HUES64 (cell line): ENCODE data around the gene AAMP. TPM values are rescaled to one million over a fixed set of nuclear protein-coding genes. Genes with fewer than 3 reads are reported as not detected.
A peak's percentile ranks its signal among the peaks of the same experiment; 100 is the strongest.
"Not testable (repeated sequence)": the region's sequence is repeated elsewhere in the genome, so short reads cannot be mapped to it uniquely, and the experiment has no call there.

Experiments used
- H3K27ac ChIP-seq: 2 replicates; pipeline ENCODE4 v1.7.0; 2013; ENCODE audit warnings: low read depth, low read length, inconsistent platforms
- H3K27me3 ChIP-seq: 2 replicates; pipeline ENCODE4 v1.6.1; 2013; ENCODE audit warnings: mild to moderate bottlenecking, low read length; ENCODE audit not compliant: insufficient read depth
- H3K36me3 ChIP-seq: 2 replicates; pipeline ENCODE4 v1.6.1; 2013; ENCODE audit warnings: mild to moderate bottlenecking, low read length; ENCODE audit not compliant: insufficient read depth
- H3K4me1 ChIP-seq: 2 replicates; pipeline ENCODE4 v1.6.1; 2013; ENCODE audit warnings: mild to moderate bottlenecking, low read length, moderate library complexity; ENCODE audit not compliant: insufficient read depth
- H3K4me3 ChIP-seq: 2 replicates; pipeline ENCODE4 v1.5.1; 2013; ENCODE audit warnings: mild to moderate bottlenecking, low read length, moderate library complexity
- H3K9ac ChIP-seq: 2 replicates; pipeline ENCODE4 v1.6.1; 2013; ENCODE audit warnings: mild to moderate bottlenecking, low read depth, low read length
- H3K9me3 ChIP-seq: 2 replicates; pipeline ENCODE4 v1.6.1; 2013; ENCODE audit warnings: low read depth, low read length; ENCODE audit not compliant: insufficient read depth
- WGBS: fragments of 150-250, 120-280 bp; methylation state at CpG from one replicate; pipeline ENCODE4 v1.1.7; 2013; ENCODE audit warnings: missing lambda C conversion rate; 5-methylcytosine and 5-hydroxymethylcytosine counted together
- polyA plus RNA-seq, 2 experiments: library from polyadenylated mRNA; stranded (reverse); fragments of 50-300 nt; gene quantifications; one replicate each; pipeline ENCODE4 v1.2.3, GENCODE V29; 2013

AAMP gene, protein sequence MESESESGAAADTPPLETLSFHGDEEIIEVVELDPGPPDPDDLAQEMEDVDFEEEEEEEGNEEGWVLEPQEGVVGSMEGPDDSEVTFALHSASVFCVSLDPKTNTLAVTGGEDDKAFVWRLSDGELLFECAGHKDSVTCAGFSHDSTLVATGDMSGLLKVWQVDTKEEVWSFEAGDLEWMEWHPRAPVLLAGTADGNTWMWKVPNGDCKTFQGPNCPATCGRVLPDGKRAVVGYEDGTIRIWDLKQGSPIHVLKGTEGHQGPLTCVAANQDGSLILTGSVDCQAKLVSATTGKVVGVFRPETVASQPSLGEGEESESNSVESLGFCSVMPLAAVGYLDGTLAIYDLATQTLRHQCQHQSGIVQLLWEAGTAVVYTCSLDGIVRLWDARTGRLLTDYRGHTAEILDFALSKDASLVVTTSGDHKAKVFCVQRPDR
- polyA plus RNA-seq (2013, experiment 1 of 2) = 63.7 TPM
- polyA plus RNA-seq (2013, experiment 2 of 2) = 59.3 TPM

DNA sequence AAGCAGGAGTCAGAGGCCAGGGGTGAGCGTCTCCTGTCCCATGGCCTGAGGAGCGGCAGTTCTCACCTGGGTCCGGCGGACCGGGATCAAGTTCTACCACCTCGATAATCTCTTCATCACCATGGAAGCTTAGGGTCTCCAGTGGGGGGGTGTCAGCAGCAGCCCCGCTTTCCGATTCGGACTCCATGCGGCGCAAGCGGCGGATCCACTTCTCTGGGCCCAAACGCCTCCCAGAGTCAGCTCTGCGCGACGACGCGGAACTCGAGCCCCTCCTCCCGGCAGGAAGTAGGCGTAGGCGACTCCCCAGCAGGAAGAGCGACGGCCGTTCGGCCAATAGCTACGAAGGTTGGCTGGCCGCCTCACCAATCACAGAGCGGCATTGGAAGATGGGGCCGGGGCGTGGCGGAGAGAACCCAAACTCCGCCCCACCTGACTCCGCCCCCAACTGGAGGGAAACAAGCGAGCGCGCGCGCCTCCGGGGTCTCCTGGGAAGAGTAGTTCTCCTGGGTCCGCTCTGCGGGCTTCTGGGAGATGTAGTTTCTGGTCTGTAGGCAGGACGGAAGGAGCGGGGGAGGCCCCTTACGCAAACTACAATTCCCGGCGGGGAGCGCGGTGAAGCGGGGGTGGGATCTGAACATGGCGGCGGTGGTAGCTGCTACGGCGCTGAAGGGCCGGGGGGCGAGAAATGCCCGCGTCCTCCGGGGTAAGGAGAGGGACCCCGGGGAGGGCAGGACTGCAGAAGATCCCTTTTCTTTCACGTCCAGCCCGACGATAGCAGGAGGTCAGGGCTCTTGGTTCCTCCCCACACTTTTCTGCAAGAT, at the start of gene AAMP, which contains the start of gene PNKD:
Gene AAMP (minus strand): TSS at position 238 of the 821 bp plus-strand sequence. CDS start 51 bp downstream, at position 187.
Gene PNKD (plus strand): TSS at position 620 of the 821 bp plus-strand sequence. CDS start 17 bp downstream, at position 637.
- WGBS = under 1% methylated on average over 64 of the region's 64 CpGs
- no peaks in the 10 kb centered on the region for H3K4me1 ChIP-seq

DNA sequence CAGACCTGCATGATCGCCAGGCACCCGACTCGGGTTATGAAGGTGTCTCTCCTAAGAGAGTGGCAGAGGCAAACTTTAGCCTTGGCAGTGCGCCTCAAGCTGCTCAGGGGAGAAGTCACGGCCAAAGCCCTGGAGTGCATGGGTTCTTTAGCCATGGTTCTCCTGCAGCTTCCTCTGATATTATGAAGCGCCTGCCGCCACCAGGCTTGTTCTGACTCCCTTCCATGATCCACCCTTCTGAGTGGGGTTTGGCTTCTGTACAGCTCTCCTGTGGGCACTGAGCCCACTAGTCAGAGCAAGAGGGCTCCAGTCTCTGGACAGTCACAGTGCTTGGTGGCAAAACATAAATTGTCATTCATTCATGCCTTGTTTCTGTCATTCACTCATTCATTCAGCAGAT, 48.3 kb upstream of the AAMP start:
- no peaks in the 10 kb centered on the region for H3K9me3 ChIP-seq
- 80% methylated on average over 7 of the region's 7 CpGs for WGBS

More for the DNA sequence above, at the start of gene AAMP, which contains the start of gene PNKD:
- H3K27me3 ChIP-seq = no peaks in the 10 kb centered on the region
- H3K9me3 ChIP-seq = no peaks in the 10 kb centered on the region
- peak within 1 kb of the TSS; percentile 97 for H3K4me3 ChIP-seq
- H3K36me3 ChIP-seq = peaks cover 43% of the 10 kb centered on the region
- H3K27ac ChIP-seq = peak within 1 kb of the TSS; percentile 68; the same call in 1 of the 2 replicates
- peak within 1 kb of the TSS; percentile 85 for H3K9ac ChIP-seq

DNA sequence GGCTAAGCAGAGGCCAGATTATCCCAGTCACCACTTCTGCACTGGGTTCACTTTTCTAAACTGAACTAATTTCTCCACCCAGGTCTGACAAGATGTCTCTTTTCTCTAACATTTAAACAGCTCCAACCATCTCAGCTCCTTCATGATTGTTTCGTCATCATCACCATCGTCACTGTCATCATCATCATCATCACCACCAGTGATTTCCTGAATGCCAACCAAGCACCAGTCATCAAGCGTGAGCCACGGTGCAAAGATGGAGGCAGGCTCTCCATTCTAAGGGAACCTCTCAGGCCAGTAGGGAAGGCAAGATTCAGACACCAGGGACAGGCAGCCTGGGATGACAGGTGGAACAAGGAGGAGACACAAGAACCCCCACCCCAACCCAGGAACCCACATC, 47.9 kb upstream of the AAMP start:
- Histone ChIP-seq H3K4me3 (no peak overlapping the region), H3K4me1 (peaks cover 7% of the 10 kb centered on the region), H3K27ac (no peak overlapping the region), H3K27me3 (no peaks in the 10 kb centered on the region), H3K36me3 (no peaks in the 10 kb centered on the region), H3K9me3 (no peaks in the 10 kb centered on the region), H3K9ac (no peak overlapping the region)
- WGBS = 93% methylated on average over 4 of the region's 4 CpGs

More for the DNA sequence above, 48.3 kb upstream of the AAMP start:
- H3K4me3 ChIP-seq = no peak overlapping the region
- H3K27me3 ChIP-seq = no peaks in the 10 kb centered on the region
- no peaks in the 10 kb centered on the region for H3K36me3 ChIP-seq
- no peak overlapping the region for H3K27ac ChIP-seq
- H3K4me1 ChIP-seq = peaks cover 7% of the 10 kb centered on the region
- H3K9ac ChIP-seq = no peak overlapping the region

DNA sequence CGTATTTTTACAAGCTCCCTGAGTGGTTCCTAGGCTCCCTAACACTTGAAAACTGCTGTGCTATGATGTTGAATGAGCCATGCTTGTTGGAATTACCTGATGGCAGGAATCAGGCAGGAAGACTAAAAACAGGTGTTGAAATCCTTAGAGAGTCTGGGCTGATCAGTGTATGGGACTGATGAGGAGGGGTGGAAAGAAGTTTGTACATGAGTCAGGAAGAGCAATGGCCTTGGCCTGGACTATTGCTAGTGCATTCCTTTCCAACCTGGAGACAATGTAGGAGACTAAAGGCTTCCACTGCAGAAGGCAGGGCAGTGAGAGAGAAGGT, 47.3 kb upstream of the AAMP start:
- Histone ChIP-seq H3K9me3 (no peaks in the 10 kb centered on the region), H3K27me3 (no peaks in the 10 kb centered on the region), H3K4me1 (peaks cover 3% of the 10 kb centered on the region), H3K4me3 (no peak overlapping the region), H3K27ac (no peak overlapping the region), H3K36me3 (no peaks in the 10 kb centered on the region), H3K9ac (no peak overlapping the region)
- WGBS = 94% methylated on average over 1 of the region's 1 CpG

DNA sequence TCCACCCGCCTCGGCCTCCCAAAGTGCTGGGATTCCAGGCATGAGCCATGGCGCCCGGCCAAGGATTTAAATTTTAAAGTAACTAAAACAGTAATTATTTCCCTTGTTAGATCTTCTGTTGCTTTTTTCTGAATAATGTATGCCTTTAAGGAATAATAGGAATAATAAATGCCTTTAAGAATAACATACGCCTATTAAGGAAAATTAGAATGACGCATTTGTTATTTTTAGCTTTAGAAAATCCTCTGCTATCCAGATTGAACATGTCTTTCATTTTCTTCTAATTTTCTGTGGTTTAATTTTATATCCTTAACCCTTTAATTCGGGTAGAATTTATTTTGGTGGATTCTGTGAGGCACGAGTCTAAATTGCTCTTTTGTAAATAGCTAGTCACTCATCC, 45.5 kb upstream of the AAMP start:
- no peaks in the 10 kb centered on the region for H3K27me3 ChIP-seq
- no peaks in the 10 kb centered on the region for H3K9me3 ChIP-seq
- H3K27ac ChIP-seq = no peak overlapping the region
- no peak overlapping the region for H3K4me3 ChIP-seq
- no peak overlapping the region for H3K9ac ChIP-seq
- WGBS = 94% methylated on average over 4 of the region's 8 CpGs
- H3K4me1 ChIP-seq = no peaks in the 10 kb centered on the region
- no peaks in the 10 kb centered on the region for H3K36me3 ChIP-seq

DNA sequence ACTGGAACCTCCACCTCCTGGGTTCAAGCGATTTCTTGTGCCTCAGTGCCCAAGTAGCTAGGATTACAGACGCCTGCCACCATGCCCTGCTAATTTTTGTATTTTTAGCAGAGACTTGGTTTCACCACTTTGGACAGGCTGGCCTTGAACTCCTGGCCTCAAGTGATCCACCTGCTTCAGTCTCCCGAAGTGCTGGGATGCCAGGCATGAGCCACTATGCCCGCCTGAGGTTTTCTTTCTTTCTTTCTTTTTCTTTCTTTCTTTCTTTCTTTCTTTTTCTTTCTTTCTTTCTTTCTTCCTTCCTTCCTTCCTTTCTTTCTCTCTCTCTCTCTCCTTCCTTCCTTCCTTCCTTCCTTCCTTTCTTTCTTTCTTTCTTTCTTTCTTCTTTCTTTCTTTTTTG, 44.8 kb upstream of the AAMP start:
- not testable (repeated sequence) for H3K4me1 ChIP-seq, H3K9ac ChIP-seq, H3K27ac ChIP-seq, H3K9me3 ChIP-seq, H3K27me3 ChIP-seq, H3K4me3 ChIP-seq, H3K36me3 ChIP-seq
- WGBS = 93% methylated on average over 4 of the region's 4 CpGs

DNA sequence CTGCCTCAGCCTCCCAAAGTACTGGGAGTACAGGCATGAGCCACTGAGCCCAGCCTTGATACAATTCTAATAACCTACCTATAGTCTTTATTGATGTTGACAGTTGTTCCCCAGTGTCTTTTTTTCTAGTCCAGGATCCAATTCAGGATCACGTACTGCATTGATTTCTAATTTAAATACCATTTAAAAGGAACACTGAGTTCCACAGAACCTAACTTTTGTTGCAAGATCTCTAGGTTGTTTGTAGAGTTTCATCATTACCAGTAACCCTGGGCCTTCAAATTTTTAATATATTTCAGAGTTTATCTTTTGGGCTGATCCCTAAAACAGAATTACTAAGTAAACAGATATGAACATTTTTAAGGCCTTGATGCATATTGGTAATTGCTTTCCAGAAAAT, 43.4 kb upstream of the AAMP start:
- no peaks in the 10 kb centered on the region for H3K4me1 ChIP-seq
- no peak overlapping the region for H3K4me3 ChIP-seq
- no peak overlapping the region for H3K9ac ChIP-seq
- H3K27ac ChIP-seq = no peak overlapping the region
- WGBS = 80% methylated on average over 1 of the region's 1 CpG
- H3K9me3 ChIP-seq = no peaks in the 10 kb centered on the region
- no peaks in the 10 kb centered on the region for H3K36me3 ChIP-seq
- no peaks in the 10 kb centered on the region for H3K27me3 ChIP-seq

DNA sequence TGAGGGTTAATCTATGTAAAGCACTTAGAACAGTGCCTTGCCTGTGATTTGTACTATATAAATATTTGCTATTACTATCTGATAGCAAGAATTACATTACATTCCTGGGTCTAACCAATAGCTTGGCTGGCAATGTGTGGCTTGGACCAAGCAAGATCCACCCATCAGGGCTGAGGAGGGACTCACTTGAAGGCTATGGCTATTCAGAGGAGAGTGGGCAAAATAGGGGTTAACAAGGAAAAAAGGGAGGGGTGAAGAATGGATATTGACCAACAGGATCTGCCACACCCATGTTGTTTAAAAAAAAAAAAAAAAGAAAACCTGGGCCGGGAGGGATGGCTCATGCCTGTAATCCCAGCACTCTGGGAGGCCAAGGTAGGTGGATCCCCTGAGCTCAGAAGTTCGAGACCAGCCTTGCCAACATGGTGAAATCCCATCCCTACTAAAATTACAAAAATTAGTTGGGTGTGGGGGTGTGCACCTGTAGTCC, 42.4 kb upstream of the AAMP start:
- no peaks in the 10 kb centered on the region for H3K36me3 ChIP-seq
- H3K9ac ChIP-seq = no peak overlapping the region
- 58% methylated on average over 2 of the region's 2 CpGs for WGBS
- H3K27me3 ChIP-seq = no peaks in the 10 kb centered on the region
- no peak overlapping the region for H3K4me3 ChIP-seq
- H3K9me3 ChIP-seq = no peaks in the 10 kb centered on the region
- H3K27ac ChIP-seq = no peak overlapping the region
- no peaks in the 10 kb centered on the region for H3K4me1 ChIP-seq

DNA sequence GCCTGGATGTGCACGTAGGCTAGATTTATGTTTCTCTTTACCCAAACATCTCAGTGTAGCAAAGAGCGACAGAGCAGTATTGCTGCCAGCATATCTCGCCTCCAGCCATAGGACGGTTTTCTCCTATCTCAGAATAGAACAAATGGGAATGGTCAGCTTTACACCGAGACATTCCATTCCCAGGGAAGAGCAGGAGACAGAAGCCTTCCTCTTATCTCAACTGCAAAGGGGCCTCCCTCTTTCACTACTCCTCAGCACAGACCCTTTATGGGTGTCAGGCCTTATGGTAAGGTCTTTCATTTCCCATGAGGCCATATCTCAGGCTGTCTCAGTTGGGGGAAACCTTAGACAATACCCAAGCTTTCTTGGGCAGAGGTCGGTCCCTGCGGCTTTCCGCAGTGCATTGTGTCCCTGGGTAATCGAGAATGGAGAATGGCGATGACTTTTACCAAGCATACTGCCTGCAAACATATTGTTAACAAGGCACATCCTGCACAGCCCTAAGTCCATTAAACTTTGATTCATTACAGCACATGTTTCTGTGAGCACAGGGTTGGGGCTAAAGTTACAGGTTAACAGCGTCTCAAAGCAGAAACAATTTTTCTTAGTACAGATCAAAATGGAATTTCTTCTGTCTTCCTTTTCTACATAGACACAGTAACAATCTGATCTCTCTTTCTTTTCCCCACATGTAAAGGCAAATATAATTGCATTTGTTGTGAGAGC, 41.8 kb upstream of the AAMP start:
- not testable (repeated sequence) for H3K9ac ChIP-seq, H3K4me1 ChIP-seq, H3K27ac ChIP-seq, H3K4me3 ChIP-seq, H3K36me3 ChIP-seq, H3K27me3 ChIP-seq, H3K9me3 ChIP-seq
- WGBS = 94% methylated on average over 10 of the region's 11 CpGs

DNA sequence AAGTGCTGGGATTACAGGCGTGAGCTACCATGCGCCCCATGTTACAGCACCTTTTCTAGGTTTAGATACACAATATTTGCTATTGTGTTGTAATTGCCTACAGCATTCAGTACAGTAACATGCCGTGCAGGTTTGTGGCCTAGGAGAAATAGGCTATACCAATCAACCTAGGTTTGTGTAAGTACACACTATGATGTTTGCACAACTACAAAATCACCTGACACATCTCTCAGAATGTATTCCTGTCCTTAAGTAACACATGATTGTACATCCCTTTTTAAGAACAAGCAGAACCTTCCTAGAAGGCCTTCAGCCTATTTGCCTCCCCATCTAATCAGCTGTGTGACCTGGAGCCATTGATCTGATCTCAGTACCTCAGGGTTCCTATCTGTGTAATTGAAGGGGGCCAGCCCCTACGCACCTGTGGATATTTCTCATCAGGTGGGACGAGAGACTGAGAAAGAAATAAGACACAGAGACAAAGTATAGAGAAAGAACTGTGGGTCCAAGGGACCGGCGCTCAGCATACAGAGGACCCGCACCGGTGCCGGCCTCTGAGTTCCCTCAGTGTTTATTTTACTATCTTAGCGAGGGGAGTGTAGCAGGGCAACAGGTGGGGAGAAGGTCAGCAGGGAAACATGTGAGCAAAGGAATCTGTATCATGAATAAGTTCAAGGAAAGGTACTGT, 41.1 kb upstream of the AAMP start:
- Histone ChIP-seq H3K9ac (no peak overlapping the region), H3K27me3 (no peaks in the 10 kb centered on the region), H3K27ac (no peak overlapping the region), H3K4me1 (no peaks in the 10 kb centered on the region), H3K4me3 (no peak overlapping the region), H3K9me3 (no peaks in the 10 kb centered on the region), H3K36me3 (no peaks in the 10 kb centered on the region)
- 91% methylated on average over 10 of the region's 11 CpGs for WGBS
